C1 segment of cervical spinal cord (tissue), 14 donors: ENCODE results near the gene MTMR3.

Source experiments
- DNase-seq, 14 donors: peaks; one replicate each; lab custom pipeline; 2025; lab: John Stamatoyannopoulos, UW

Gene MTMR3

DNA sequence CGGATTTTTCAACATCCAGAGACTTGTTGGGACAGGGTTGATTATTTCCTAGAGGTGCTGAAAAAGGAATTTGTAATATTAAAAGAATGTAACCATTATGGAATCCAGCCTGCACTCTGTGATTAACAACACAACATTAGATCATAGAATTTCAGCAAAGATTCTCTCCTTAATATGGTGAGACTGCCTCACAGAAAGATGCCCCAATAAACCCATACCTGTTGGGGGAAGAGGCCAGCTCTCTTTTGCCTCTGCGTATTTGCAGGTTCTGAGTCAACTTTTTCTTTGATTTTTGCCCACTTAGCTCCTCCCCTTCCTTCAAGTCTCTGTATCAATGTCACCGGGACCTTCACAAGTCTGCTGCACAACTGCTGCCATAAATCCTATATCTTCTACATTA, 12.4 kb upstream of the MTMR3 start:
- DNase-seq = no peak

DNA sequence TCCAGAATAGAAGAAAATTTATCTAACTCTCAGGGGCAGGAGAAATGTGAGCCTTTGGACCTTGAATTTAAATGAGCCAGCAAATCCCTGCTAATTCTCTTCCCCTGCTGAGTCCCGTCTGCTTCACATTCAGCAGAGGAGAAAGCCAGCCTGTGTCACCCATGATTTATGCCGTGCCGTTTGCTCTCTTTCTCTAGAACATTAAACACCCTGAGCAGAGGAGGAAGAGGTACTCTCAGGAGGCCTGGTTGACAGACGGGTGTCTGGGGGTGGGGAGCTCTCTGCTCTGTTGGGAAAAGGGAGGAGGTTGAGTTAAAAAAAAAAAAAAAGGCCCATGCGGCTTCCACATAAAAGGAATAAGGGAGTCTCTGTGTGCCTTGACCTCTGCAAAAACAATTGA, 11.3 kb upstream of the MTMR3 start:
- DNase-seq = peak in 2 of 14 donors; percentile 11 to 86

DNA sequence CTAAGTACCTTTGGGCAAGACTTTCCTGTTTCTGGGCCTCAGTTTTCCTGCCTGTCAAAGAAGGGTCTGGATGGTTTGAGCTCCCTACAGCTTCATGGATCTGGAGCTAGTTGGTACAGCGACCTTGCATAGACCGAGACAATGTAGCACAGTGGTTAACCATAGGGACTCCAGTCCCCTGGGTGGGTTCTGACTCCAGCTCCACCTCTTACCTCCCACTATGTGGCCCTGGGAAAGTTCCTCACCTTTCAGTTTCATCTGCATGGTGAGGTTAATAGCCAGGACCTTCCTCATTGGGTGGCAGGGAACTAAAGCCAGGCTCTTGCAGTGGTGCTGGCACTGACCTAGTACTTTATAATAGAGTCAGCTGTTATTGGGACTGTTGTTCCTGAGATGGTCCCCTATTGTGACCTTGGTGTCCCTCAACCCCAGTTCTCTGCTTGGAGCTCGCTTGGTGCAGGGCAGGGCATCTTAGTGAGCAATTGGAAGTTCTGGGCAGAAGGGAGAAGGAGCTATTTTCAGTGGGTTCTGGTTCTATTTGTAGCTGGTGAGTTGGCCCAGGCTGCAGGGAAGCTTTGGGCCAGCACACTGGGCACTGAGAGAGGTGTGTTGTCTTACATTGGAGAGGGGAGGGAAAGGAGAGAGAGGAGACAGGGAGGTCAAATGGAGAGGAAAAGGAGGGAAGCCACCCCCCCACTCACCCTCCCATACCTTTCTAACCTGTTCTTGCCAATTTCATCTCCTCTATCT, 10.7 kb upstream of the MTMR3 start:
- peak in 1 of 14 donors; percentile 83 for DNase-seq

DNA sequence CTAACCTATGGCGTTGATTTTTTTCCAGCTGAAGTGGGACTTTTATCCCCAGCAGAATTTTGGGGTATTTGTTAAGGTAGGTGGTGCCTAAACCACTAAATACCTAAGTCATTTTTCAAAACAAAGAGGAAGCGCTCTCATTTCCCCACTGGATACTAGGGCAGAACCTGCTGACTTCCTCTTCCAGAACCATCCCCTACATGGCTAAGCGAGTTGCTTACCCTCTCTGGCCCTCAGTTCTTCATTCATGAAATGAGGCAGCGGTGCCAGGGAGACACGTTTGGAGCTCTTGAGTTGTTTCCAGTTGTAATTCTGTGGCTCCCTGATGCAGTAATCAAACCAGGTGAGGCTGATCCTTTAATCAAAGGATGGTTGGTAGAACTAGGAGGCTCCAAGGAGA, 10.0 kb upstream of the MTMR3 start:
- DNase-seq = no peak

DNA sequence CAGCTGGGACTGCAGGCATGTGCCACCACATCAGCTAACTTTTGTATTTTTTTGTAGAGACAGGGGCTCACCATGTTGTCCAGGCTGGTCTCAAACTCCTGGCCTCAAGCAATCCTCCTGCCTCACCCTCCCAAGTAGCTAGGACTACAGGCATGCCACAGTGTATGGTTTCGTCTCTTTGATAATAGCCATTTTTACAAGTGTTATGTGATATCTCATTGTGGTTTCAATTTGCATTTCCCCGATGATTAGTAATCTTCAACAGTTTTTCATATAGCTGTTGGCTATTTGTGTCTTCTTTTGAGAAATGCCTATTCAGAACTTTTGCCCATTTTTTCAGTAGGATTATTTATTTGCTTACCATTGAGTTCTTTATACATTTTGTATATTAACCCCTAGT, 9.0 kb upstream of the MTMR3 start:
- DNase-seq = no peak

DNA sequence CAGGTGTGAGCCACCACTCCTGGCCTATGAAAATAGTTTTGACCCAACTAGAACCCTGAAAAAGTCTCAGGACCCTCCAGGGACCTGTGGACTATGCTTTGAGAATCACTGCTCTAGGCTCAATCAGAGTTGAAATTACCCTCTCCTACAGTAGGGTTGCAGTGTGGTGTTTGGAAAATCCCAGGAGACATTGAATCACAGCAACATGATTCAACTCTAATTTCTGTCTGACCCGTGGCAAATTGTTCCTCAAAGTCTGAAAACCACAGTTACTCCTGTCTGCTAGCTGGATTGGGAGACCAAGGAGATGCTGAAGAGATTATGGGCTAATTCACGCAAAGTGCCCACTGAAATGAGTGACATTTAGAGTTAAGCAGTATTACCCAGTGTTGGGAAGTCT, 5.4 kb upstream of the MTMR3 start:
- DNase-seq = no peak

DNA sequence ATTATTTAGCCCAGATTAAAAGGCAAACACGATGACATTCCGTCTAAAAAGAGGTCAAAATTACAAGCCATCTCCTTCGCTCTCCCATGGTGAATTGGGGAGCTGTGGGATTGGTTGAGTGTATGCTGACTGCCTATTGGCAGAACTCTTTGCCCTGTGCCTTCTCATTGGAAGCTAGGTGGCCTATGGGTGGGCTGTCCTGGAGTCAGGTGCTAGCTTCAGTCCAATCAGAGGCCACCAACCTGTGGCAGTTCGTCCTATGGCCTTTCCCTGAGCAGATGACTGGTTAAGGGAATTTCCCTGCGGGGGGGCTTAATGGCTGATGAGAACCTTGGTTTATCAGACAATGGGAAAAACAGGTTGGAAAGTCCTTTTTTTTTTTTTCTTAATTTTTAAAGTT, 3.2 kb upstream of the MTMR3 start:
- DNase-seq = no peak

DNA sequence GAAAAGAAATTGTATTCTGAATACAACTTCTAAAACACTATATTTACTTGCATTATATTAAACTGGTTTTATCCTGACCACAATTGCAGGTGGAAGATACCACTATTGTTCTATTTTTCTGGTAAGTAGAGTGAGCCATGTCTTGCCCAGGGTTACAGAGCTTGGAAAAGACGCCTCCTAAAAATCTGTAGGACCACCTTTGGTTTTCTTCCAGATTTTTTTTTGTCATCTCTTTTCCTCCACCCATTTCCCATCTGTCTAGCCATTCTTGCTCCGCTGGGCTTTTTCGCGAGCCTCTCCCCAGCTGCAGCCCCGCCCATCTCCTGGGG, 294 bp upstream of the MTMR3 start:
- no peak for DNase-seq

DNA sequence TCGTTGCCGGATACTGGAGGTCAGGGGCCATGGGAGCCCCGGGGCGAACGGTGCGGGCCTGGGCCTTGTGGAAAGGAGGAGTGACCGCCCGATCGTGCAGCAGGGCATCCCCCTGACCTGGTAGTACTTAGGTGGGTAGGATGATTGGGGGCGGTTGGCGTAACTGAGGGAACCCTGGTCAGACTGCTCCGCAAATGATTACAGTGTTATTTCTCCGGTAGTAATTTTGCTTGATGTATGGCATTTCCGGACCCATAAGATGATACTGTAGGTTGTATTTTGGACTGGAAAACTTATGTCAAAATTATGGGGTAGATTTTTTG, 762 bp downstream of the MTMR3 start:
- no peak for DNase-seq

DNA sequence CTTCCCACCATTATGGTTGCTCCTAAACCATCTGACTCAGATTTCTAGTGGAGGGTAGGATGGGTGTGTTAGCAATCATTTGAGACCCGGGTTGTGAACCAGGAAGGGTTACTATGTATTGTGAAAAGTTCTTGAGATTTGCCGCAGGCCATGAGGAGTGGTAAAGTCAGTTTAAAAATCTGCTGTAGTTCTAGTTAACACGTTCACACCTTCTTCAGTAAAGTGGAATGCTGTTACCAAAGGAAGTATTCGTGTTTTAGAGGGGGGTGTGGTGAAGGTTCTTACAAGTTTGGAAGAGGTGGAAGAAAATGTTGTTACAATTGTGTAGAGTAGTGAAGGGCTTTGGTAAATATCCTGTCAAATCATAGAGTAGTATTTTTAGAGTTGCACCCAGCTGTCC, 2.6 kb downstream of the MTMR3 start:
- DNase-seq = no peak

DNA sequence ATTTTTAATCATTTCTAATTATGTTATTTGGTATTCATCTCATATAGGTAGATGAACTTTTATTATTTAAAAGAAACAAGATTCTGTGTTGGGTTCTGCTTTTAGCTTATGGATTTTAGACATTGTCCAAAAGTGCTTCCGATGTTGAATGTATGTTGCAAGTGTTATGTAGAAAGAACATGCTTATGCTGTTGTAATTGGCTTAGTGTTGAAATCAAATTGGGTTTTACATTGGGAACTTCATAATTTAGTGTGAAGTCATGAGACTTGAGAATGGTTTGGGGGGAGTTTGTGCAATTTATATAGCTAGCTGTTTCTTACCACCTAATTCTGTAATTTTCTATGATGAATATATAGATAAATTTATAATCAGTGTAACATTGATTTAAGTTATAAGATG, 3.6 kb downstream of the MTMR3 start:
- no peak for DNase-seq

DNA sequence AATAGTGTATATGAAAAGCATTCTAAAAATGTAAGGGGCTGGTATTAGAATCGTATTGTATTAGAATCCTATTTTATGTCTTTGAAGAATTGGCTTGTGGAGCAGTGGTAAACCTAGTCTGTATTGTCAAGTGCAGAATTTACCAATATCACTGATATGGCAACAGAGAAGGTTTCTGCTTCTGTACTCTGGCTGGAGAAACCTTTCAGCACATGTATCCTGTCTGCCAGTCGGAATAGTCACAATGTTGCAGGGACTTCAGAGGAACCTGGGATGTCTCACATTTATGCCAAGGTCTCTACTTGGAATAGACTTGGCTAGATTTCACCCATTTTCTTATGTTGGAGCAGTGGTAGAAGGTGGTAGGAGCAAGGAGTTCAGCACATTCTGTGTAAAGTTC, 4.4 kb downstream of the MTMR3 start:
- no peak for DNase-seq

DNA sequence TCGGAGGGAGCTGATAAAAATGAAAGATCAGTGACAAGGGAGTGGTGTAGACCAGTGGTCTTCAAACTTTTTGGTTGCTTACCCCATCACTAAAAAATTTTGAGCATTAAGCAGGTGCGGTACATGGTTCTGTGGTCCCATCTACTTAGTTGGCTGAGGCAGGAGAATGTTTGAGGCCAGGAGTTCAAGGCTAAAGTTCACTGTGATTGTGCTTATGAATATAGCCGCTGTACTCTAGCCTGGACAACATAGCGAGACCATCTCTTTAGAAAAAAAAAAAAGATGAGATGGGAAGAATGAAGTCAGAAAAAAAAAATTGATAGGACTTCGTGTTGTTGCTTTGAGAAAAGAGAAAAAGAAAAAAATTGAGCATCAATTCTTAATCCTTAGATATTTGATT, 7.8 kb downstream of the MTMR3 start:
- DNase-seq = no peak

DNA sequence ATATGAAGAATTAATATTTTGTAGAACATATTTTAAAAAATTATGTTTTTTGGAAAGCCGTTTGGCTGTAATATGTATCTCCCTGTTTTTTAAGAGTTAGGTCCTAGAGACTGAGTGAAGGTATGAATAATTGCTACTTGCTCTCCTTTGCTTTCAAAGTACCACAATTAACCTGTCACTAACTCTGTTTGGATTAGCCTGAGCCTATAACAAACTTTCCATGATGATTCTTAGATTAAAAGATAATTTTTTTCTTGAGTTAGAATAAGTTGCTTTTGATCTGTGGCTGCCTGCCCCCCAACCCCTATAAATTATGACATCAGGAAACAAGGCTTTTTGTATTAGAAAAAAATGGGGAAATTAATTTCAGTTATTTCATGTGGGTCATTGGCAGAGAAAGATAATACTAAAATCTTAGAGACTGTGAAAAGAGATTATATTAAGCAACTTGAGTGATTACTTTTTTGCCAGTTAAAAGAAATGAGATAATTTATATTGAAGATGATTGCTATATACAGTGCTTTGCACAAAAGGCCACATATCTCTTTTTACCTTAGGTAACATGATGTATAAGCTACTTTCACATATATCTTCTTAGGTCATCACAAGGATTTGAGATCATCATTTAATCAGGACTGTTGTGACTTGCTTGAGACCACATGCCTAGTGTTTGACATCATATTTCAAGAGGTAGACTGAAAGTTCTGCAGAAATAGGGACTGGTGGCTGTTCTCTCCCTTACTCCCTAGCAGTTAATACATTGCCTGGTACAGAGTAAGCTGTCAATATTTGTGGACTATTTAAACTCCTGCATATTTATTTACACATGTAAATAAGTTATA, 9.6 kb downstream of the MTMR3 start:
- no peak for DNase-seq

DNA sequence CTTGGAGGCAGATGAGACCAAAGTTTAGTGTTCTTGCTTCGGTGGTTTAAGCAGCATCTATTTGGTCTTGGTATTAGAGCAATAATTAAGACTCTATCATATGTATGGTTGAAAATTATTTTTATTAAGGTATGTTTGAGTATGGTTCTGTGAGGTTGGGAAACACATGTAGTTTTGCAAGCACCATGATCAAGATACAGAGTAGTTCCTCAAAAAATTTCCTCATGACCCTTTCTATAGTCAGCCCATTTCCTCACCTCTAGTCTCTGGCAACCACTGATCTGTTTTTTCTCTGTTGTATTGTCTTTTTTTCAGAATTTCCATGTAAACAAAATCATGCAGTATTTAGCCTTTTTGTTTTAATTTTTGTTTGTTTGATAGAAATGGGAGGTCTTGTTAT, 18.4 kb downstream of the MTMR3 start:
- DNase-seq = no peak

DNA sequence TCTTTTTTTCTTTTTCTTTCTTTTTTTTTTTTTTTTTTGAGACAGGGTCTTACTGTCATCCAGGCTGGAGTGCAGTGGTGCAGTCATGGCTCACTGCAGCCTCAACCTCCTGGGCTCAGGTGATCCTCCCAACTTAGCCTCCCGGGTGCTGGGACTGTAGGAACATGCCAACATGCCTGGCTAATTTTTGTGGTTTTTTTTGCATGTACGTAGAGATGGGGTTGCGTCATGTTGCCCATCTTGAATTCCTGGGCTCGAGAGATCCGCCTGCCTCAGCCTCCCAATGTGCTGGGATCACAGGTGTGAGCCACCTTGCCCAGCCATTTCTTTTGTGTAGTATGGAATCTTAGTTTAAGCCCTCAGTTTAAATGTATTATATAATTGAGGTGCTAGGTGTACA, 20.4 kb downstream of the MTMR3 start:
- no peak for DNase-seq

DNA sequence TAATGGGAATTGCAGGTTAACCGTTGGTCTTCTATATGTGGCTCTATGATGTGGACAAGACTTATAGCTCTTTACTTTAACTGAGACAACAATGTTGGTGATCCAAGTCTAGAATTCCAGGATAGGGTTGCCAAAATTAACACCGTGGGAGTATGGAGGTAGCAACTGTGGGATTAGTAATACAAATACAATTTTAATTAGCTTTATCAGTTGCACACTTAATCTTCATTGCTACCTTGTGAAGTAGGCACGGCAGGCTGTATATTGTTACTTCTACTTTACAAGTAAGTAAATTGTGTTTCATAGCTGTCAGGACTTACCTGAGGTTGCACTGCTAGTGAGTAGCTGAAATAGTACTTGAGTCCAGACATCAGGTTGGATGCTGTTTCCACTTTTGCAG, 21.0 kb downstream of the MTMR3 start:
- DNase-seq = no peak

DNA sequence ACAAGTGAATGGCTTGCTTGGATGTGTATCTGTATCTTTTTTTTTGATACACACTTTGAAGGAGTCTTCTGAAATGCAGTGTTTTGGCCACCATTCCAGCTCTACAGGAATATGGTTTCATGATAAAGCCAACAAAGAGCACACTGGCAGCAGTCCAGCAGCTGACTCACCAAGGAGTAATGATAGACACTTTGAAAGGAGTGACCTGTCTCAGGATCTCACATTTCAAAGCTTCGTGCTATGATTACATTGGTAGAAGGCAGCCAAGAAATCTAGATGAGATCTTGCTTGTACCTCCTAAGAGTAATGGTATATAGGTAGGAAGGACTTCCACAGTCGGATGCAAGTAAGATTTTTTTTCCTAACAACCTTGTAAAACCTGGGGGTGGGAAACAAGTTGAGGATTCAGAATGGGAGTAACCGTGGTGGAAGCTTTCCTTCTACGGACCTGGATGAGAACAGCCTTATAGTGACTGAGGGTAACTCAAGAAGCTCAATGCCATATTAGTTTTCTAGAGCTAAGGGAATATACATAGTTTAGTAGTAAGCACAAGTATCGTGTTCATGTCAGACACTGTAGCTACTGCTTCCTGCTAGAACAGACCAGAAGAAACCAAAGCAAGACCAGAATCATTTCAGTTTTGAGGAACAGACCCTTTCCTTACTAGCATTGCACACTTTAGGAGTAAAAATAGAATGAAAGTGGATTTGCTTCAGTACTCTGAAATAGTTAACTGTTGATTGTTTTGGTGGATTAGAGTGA, 25.0 kb downstream of the MTMR3 start:
- DNase-seq = peak in 3 of 14 donors; percentile 7 to 45 (median 7)

DNA sequence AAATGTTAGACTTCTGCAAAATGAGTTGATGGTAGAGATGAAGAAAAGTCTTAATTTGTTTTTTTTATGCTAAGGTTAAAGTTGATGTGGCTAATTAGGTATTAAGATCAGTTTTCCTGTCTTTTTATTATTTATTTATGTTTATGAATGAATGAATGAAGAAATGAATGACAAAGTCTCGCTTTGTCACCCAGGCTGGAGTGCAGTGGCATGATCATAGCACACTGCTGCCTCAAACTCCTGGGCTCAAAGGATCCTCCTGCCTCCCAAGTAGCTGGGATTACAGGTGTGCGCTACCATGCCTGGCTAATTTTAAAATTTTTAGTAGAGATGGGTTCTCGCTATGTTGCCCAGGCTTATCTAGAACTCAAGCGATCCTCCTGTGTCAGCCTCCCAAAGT, 29.2 kb downstream of the MTMR3 start:
- no peak for DNase-seq

DNA sequence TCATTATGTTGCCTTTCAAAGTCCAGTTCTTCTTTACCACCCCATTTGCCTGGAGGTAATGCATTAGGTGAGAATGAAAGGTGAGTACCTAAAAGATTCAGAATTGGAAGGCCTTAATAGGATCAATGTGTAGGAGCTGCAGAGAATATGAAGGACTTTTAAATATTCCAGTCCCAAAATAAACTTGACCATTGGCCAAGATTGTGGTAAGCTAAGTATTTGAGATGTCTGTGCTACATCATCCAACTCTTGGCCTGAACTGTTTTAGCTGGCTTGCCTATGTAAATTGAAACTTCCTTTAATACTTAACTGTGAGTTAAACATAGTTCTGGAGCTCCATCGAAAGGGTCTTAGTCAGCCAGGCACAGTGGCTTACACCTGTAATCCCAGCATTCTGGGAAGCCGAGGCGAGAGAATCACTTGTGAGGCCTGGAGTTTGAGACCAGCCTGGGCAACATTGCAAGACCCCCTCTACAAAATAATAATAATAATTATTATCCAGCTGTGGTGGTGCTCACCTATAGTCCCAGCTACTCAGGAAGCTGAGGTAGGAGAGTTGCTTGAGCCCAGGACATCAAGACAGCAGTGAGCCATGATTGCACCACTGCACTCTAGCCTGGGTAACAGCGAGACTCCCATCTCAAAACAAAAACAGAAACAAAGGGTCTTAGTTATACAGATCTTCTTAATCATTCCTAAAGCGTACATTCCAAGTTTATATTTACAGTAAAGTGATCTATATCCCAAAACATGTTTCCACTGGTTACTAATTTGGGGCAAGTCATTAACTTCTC, 29.8 kb downstream of the MTMR3 start:
- DNase-seq = no peak

DNA sequence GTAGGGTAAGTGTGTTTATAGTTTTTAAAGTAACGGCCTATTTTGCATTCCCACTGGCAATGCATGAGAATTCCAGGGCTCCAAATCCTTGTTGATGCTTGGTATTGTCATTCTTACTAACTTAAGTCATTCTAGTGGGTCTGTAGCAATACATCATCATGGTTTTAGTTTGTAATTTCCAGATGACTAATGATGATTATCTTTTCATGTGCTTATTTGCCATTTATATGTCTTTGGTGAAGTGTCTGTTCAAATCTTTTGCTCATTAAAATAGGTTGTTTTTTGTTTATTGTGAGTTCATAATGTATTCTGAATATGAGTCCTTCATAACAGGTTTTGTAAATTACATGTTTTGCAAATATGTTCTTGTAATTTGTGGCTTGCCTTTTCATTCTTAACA, 31.2 kb downstream of the MTMR3 start:
- DNase-seq = no peak

DNA sequence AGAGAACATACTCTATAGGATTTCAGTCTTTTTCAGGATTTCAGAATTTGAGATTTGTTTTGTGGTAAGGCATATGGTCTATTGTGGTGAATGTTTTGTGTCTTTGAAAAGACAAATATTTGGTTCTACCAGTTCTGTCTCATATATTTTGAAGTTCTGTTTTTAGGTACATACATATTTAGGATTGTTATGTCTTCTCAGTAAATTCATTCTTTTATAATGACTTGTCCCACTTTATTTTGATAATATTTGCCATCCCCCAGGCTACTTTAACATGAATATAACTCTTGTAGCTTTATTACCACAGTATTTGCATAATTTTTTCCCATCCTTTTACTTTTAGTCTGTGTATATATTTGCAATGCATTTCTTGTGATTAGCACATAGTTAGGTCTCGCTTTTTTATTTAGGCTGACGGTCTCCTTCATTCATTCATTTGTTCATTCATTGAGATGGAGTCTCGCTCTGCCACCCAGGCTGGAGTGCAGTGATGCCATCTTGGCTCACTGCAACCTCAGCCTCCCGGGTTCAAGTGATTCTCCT, 32.1 kb downstream of the MTMR3 start:
- no peak for DNase-seq
